ENCODE measurements around the gene NTRK2.

DNA sequence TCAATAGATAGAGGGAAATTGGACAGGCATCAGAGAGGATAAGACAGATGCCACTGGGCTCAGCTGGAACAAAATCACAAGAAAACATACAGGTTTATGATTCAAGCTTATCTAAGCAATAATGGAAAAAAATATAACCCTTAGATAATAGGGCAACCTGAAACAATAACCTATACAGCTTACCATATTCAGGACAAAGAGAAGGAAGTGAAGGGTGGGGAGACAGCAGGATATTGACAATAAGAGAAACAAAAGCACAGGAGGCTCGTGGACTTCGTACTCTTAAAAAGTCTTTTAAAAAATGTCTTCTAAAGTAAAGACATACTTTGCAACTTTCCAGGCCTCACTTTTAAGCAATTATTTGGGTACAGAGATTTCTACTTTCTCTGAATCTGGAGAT, 225.3 kb downstream of the NTRK2 start:
- TF ChIP-seq, protein P1, sequence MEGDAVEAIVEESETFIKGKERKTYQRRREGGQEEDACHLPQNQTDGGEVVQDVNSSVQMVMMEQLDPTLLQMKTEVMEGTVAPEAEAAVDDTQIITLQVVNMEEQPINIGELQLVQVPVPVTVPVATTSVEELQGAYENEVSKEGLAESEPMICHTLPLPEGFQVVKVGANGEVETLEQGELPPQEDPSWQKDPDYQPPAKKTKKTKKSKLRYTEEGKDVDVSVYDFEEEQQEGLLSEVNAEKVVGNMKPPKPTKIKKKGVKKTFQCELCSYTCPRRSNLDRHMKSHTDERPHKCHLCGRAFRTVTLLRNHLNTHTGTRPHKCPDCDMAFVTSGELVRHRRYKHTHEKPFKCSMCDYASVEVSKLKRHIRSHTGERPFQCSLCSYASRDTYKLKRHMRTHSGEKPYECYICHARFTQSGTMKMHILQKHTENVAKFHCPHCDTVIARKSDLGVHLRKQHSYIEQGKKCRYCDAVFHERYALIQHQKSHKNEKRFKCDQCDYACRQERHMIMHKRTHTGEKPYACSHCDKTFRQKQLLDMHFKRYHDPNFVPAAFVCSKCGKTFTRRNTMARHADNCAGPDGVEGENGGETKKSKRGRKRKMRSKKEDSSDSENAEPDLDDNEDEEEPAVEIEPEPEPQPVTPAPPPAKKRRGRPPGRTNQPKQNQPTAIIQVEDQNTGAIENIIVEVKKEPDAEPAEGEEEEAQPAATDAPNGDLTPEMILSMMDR (IDR thresholded peaks at IDR 0.05; ENCODE audit: low read depth, low read length, poor library complexity, severe bottlenecking) = no peak
- no peak for TF ChIP-seq EZH2phosphoT487 (IDR thresholded peaks at IDR 0.05; ENCODE audit: borderline replicate concordance, low read length)
